Ascending aorta (tissue), 2 donors: ENCODE measurements around the gene CSNK2A1. TPM values are rescaled to one million over a fixed set of nuclear protein-coding genes. Genes with fewer than 3 reads are reported as not detected.
A peak's percentile ranks its signal among the peaks of the same experiment; 100 is the strongest.

Source experiments
- DNase-seq, 2 donors: peaks; one replicate each; pipeline ENCODE4 v3.0.0-alpha.2; 2019; ENCODE audit warnings: low spot score in 2 of 2
- H3K27ac ChIP-seq, 2 donors: fragments of 200-600 bp; sonication (generic); one replicate each; pipeline ENCODE4 v1.5.1; 2016 to 2017; ENCODE audit warnings: mild to moderate bottlenecking in 1 of 2
- H3K27me3 ChIP-seq: fragments of 200-600 bp; sonication (generic); one replicate; pipeline ENCODE4 v1.5.1; 2017
- H3K36me3 ChIP-seq, 2 donors: fragments of 200-600 bp; sonication (generic); one replicate each; pipeline ENCODE4 v1.5.1; 2016
- H3K4me1 ChIP-seq, 2 donors: fragments of 200-600 bp; sonication (generic); one replicate each; pipeline ENCODE4 v1.5.1; 2016 to 2017; ENCODE audit warnings: mild to moderate bottlenecking in 1 of 2
- H3K4me3 ChIP-seq, 2 donors: fragments of 200-600 bp; sonication (generic); one replicate each; pipeline ENCODE4 v1.5.1; 2016 to 2017; ENCODE audit warnings: mild to moderate bottlenecking in 1 of 2
- H3K9me3 ChIP-seq, 2 donors: fragments of 200-600 bp; sonication (generic); one replicate each; pipeline ENCODE4 v1.5.1; 2016
- CTCF ChIP-seq, 3 experiments: fragments of 200-600 bp in 2 of 3; fragments of 450-650 bp in 1 of 3; sonication (generic) in 2 of 3; IDR thresholded peaks; one replicate each; pipeline ENCODE4 v1.5.1; 2016 to 2019; ENCODE audit warnings: antibody characterized with exemption in 3 of 3, mild to moderate bottlenecking in 1 of 3, moderate library complexity in 1 of 3
- intact Hi-C: fragments of 100-400 bp; cut with DNase I; formaldehyde crosslinking; loops from one replicate; pipeline ENCODE4 v1.15.1; 2023
- total RNA-seq: library from RNA; depleted of rRNA; stranded (reverse); fragments of >200 nt; gene quantifications from one replicate; pipeline ENCODE4 v1.1.0, GENCODE V29; 2016

The CSNK2A1 gene
- total RNA-seq, 1 donor from 2014 or later, result 74.1 TPM

GRCh38 chr20:467755-468154 lies 75.8 kb downstream of the CSNK2A1 start:
- H3K36me3 ChIP-seq, result no peaks in the 10 kb centered on the region
- TF ChIP-seq CTCF (IDR thresholded peaks at IDR 0.05), result no peak
- intact Hi-C loops, result loop anchor here (10.0 kb wide), 1 partner anchor 203 kb away; no protein-coding TSS in a partner anchor
- H3K27me3 ChIP-seq, result no peaks in the 10 kb centered on the region
- H3K9me3 ChIP-seq, result no peaks in the 10 kb centered on the region
- no peak for DNase-seq
- H3K4me3 ChIP-seq, result no peak overlapping the region
- no peaks in the 10 kb centered on the region for H3K4me1 ChIP-seq
- H3K27ac ChIP-seq, result no peak overlapping the region

- peak; percentile 24 to 86 for DNase-seq
- Histone ChIP-seq H3K36me3 (no peaks in the 10 kb centered on the region), H3K4me3 (peak within 1 kb of the TSS; percentile 84 to 96), H3K4me1 (peaks cover 0 to 16% of the 10 kb centered on the region in 2 donors), H3K9me3 (no peaks in the 10 kb centered on the region), H3K27ac (peak within 1 kb of the TSS; percentile 87 to 96), H3K27me3 (no peaks in the 10 kb centered on the region)
- intact Hi-C loops, result loop anchor here (1.0 to 10.0 kb wide), 6 partner anchors 16 to 198 kb away; partner anchors contain the start of genes CSNK2A1, NRSN2, RBCK1 and SRXN1
- peak in 2 of 3 experiments; percentile 27 to 30 for TF ChIP-seq CTCF (IDR thresholded peaks at IDR 0.05)
Measured at GRCh38 chr20:462199-462991, 81.2 kb downstream of the CSNK2A1 start, which contains the start of gene TBC1D20. Gene TBC1D20, minus strand, starts transcription at chr20:462533. Its CDS starts 128 bp downstream, at chr20:462405.

- TF ChIP-seq CTCF (IDR thresholded peaks at IDR 0.05), result no peak
- H3K27me3 ChIP-seq, result no peaks in the 10 kb centered on the region
- no peaks in the 10 kb centered on the region for H3K9me3 ChIP-seq
- intact Hi-C loops, result loop anchor here (1.0 to 10.0 kb wide), 6 partner anchors 17 to 197 kb away; partner anchors contain the start of genes CSNK2A1, NRSN2, RBCK1 and SRXN1
- peak overlapping the region; percentile 84 to 96 for H3K4me3 ChIP-seq
- peak overlapping the region; percentile 87 to 96 for H3K27ac ChIP-seq
- H3K36me3 ChIP-seq, result no peaks in the 10 kb centered on the region
- H3K4me1 ChIP-seq, result peaks cover 0 to 16% of the 10 kb centered on the region in 2 donors
- DNase-seq, result peak in 1 of 2 donors; percentile 71
Measured at GRCh38 chr20:461254-462198, 82.1 kb downstream of the CSNK2A1 start.

- no peak overlapping the region for H3K27ac ChIP-seq
- TF ChIP-seq CTCF (IDR thresholded peaks at IDR 0.05), result no peak
Measured at GRCh38 chr20:460707-461106, 82.9 kb downstream of the CSNK2A1 start.

GRCh38 chr20:460180-460579 lies 83.4 kb downstream of the CSNK2A1 start:
- H3K27me3 ChIP-seq, result no peaks in the 10 kb centered on the region
- no peak for DNase-seq
- H3K36me3 ChIP-seq, result no peaks in the 10 kb centered on the region
- H3K9me3 ChIP-seq, result no peaks in the 10 kb centered on the region
- intact Hi-C loops, result loop anchor here (5.0 to 10.0 kb wide), 3 partner anchors 82 to 195 kb away; partner anchors contain the start of genes CSNK2A1 and SRXN1
- H3K27ac ChIP-seq, result no peak overlapping the region
- H3K4me1 ChIP-seq, result peaks cover 0 to 16% of the 10 kb centered on the region in 2 donors
- no peak for TF ChIP-seq CTCF (IDR thresholded peaks at IDR 0.05)
- H3K4me3 ChIP-seq, result peak overlapping the region in 1 of 2 donors; percentile 84

More at GRCh38 chr20:460707-461106, 82.9 kb downstream of the CSNK2A1 start:
- peak overlapping the region in 1 of 2 donors; percentile 84 for H3K4me3 ChIP-seq
- H3K9me3 ChIP-seq, result no peaks in the 10 kb centered on the region
- intact Hi-C loops, result loop anchor here (5.0 to 10.0 kb wide), 3 partner anchors 82 to 196 kb away; partner anchors contain the start of genes CSNK2A1 and SRXN1
- no peaks in the 10 kb centered on the region for H3K36me3 ChIP-seq
- peaks cover 0 to 16% of the 10 kb centered on the region in 2 donors for H3K4me1 ChIP-seq
- DNase-seq, result no peak
- no peaks in the 10 kb centered on the region for H3K27me3 ChIP-seq
